K562 (cell line): ENCODE data around the gene EHD2. TPM values are rescaled to one million over a fixed set of nuclear protein-coding genes. Genes with fewer than 3 reads are reported as not detected.

ENCODE experiments used
- ATF1 ChIP-seq, 2 experiments: fragments of 450-650 bp in 1 of 2; IDR thresholded peaks; 2 replicates each; pipeline ENCODE4 v1.6.1; 2016; ENCODE audit warnings: missing compliant biosample characterization in 1 of 2, missing genetic modification characterization in 1 of 2
- GATAD2A ChIP-seq: fragments of 450-650 bp; IDR thresholded peaks from 2 replicates; pipeline ENCODE4 v1.6.1; 2017
- HDAC1 ChIP-seq, 2 experiments: fragments of 450-650 bp; IDR thresholded peaks; 2 replicates each; pipeline ENCODE4 v1.6.1; 2016 to 2017; ENCODE audit warnings: inconsistent platforms in 1 of 2, mild to moderate bottlenecking in 1 of 2, moderate library complexity in 1 of 2
- ILF3 ChIP-seq: fragments of 450-650 bp; IDR thresholded peaks from 2 replicates; pipeline ENCODE4 v1.6.1; 2018; ENCODE audit warnings: antibody characterized with exemption, mild to moderate bottlenecking, moderate library complexity, borderline replicate concordance
- MAFG ChIP-seq: fragments of 450-650 bp; conservative IDR thresholded peaks from 2 replicates; pipeline ENCODE4 v1.6.1; 2016; ENCODE audit warnings: missing genetic modification characterization, missing compliant biosample characterization
- MAFK ChIP-seq: IDR thresholded peaks from 2 replicates; pipeline ENCODE4 v1.6.1; 2011; ENCODE audit warnings: low read length, improper control_type of control experiment
- NCOA2 ChIP-seq, 2 experiments: fragments of 450-650 bp; IDR thresholded peaks; 2 replicates each; pipeline ENCODE4 v1.6.1; 2018; ENCODE audit warnings: mild to moderate bottlenecking in 2 of 2, moderate library complexity in 1 of 2; ENCODE audit not compliant: partially characterized antibody in 2 of 2
- NCOA4 ChIP-seq: fragments of 450-650 bp; IDR thresholded peaks from 2 replicates; pipeline ENCODE4 v1.6.1; 2018; ENCODE audit warnings: mild to moderate bottlenecking; ENCODE audit not compliant: partially characterized antibody
- NCOR1 ChIP-seq: fragments of 450-650 bp; IDR thresholded peaks from 2 replicates; pipeline ENCODE4 v1.6.1; 2016; ENCODE audit warnings: mild to moderate bottlenecking, moderate library complexity
- NFXL1 ChIP-seq: fragments of 450-650 bp; formaldehyde crosslinking; IDR thresholded peaks from 2 replicates; pipeline ENCODE4 v1.4.0; 2021; ENCODE audit warnings: mild to moderate bottlenecking
- OTX1 ChIP-seq: fragments of 450-650 bp; formaldehyde crosslinking; IDR thresholded peaks from 2 replicates; pipeline ENCODE4 v1.4.0; 2022; ENCODE audit warnings: mild to moderate bottlenecking
- RBM25 ChIP-seq: fragments of 200-400 bp; formaldehyde crosslinking; IDR thresholded peaks from 2 replicates; pipeline ENCODE4 v1.6.1; 2018; ENCODE audit warnings: low read length, low read depth, moderate library complexity; ENCODE audit not compliant: severe bottlenecking
- SMARCC2 ChIP-seq: fragments of 450-650 bp; IDR thresholded peaks from 2 replicates; pipeline ENCODE4 v1.6.1; 2017; ENCODE audit warnings: antibody characterized with exemption, moderate library complexity, mild to moderate bottlenecking, low read depth
- TGIF2 ChIP-seq: sonication (generic); formaldehyde crosslinking; IDR thresholded peaks from 2 replicates; pipeline ENCODE4 v1.8.1; 2022; ENCODE audit warnings: mild to moderate bottlenecking, missing genetic modification reagents, moderate library complexity
- THAP7 ChIP-seq: fragments of 250-450 bp; sonication (Bioruptor Pico); IDR thresholded peaks from 2 replicates; pipeline ENCODE4 v1.5.0; 2021
- ZNF133 ChIP-seq: fragments of 250-450 bp; sonication (Bioruptor Pico); IDR thresholded peaks from 2 replicates; pipeline ENCODE4 v1.4.0; 2020; ENCODE audit warnings: mild to moderate bottlenecking
- ZNF584 ChIP-seq: fragments of 200-800 bp; sonication (Bioruptor generic); IDR thresholded peaks from 2 replicates; pipeline ENCODE4 v1.6.1; 2016; ENCODE audit warnings: low read depth, mild to moderate bottlenecking, missing genetic modification characterization, missing compliant biosample characterization
- ZNF668 ChIP-seq: fragments of 250-450 bp; sonication (Bioruptor Pico); IDR thresholded peaks from 2 replicates; pipeline ENCODE4 v1.8.0; 2022; ENCODE audit warnings: mild to moderate bottlenecking, inconsistent platforms
- ZNF76 ChIP-seq: fragments of 250-450 bp; sonication (Bioruptor Pico); IDR thresholded peaks from 2 replicates; pipeline ENCODE4 v1.4.0; 2020; ENCODE audit warnings: mild to moderate bottlenecking, moderate library complexity, borderline replicate concordance
- polyA plus RNA-seq, 8 experiments: library from polyadenylated mRNA; depleted of rRNA in 4 of 8; stranded (reverse) in 5 of 8; unstranded in 3 of 8; fragments of >200 nt; fragmentation: Nextera tagmentation in 2 of 8; fragmentation: Illumina TruSeq in 1 of 8; extraction: Ambion mirVana in 2 of 8; extraction: Trizol in 1 of 8; gene quantifications; 2 replicates each; pipeline versions ENCODE4 v1.2.1 to v1.2.3, GENCODE V29; 2011 to 2014; ENCODE audit warnings: inconsistent platforms in 1 of 8, missing spikeins in 1 of 8
- total RNA-seq, 7 experiments: library from RNA; depleted of rRNA in 6 of 7; stranded (reverse); fragments of >200 nt in 6 of 7; fragmentation: Illumina TruSeq in 2 of 7; extraction: Trizol in 2 of 7; gene quantifications; 2 replicates each; pipeline versions ENCODE4 v1.2.1 to v1.2.3, GENCODE V29; 2011 to 2021; ENCODE audit warnings: low replicate concordance in 1 of 7
- TF ChIP-seq, protein P1 (sequence below), 2 experiments: fragments of 450-650 bp in 1 of 2; sonication (generic) in 1 of 2; formaldehyde crosslinking in 1 of 2; IDR thresholded peaks in 1 of 2; conservative IDR thresholded peaks in 1 of 2; 2 replicates each; pipeline versions ENCODE4 v1.6.1 to v1.8.1; 2016 to 2023; ENCODE audit warnings: mild to moderate bottlenecking in 2 of 2, moderate library complexity in 2 of 2, inconsistent platforms in 1 of 2, missing genetic modification reagents in 1 of 2
- TF ChIP-seq, protein P2 (sequence below): IDR thresholded peaks from 2 replicates; pipeline ENCODE4 v1.6.1; 2016; ENCODE audit warnings: missing genetic modification characterization, missing compliant biosample characterization
- TF ChIP-seq, protein P3 (sequence below), 2 experiments: fragments of 250-450 bp in 1 of 2; fragments of 450-650 bp in 1 of 2; sonication (Bioruptor Pico) in 1 of 2; IDR thresholded peaks; 2 replicates each; pipeline versions ENCODE4 v1.6.1 to v1.8.0; 2016 to 2021; ENCODE audit warnings: mild to moderate bottlenecking in 2 of 2, moderate library complexity in 2 of 2, missing compliant biosample characterization in 1 of 2, missing genetic modification characterization in 1 of 2
- TF ChIP-seq, protein P4 (sequence below): sonication (generic); formaldehyde crosslinking; IDR thresholded peaks from 2 replicates; pipeline ENCODE4 v1.8.0; 2023; ENCODE audit warnings: mild to moderate bottlenecking, missing genetic modification reagents

EHD2 gene
- total and polyA plus RNA-seq, 9 of the 15 experiments (the other 6 are each of a cell fraction or from before 2014, with no cell fraction given), result 1.7 to 32.2 (median 3.0) TPM

DNA sequence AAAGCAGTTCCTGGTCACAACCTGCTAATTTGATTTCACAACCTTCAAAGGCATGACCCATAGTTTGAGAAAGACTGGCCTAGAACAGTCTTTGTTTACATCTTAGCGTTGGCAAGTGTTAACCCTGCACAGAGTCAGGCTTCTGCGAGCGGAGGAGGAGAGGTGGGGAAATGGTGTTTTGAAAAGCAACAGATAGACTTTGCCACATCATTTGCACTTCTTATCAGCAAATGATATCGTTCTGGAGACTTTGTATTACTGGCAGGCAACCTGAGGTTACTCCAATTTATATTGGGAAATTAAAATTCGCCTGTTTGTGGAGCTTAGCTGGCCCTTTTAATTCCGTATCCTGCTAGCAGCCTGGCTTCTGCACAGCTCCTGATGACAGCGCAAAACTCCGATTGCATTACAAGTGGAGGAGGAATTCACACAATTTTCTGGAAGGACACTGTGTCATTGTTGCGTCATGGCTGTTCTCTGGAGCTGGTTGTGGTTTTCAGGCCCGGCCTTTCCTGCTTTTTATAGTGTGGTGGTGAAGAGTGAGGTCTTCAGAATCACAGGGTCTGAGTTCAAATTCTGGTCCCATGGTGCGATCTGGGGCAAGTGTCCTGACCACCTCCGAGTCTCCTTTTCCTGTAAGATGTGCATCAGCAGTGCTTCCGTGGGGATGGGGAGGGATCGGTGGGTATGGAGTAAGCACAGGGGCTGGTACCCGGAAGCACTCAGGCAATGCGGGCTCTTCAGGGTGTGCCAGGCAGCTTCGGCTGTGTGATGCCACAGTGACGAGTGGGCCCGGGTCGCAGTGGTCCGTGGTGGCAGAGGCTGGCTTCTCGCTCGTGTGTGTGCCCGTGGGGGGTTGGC, 49.1 kb upstream of the EHD2 start (continued):
- TF ChIP-seq GATAD2A (no peak), ZNF668 (CRISPR knock-in tag) (no peak), ZNF76 (CRISPR knock-in tag) (no peak), SMARCC2 (peak; percentile 34; the same call in 1 of the 2 replicates), MAFK (peak; percentile 63), MAFG (peak; percentile 69; the same call in 1 of the 2 replicates), RBM25 (no peak), NCOA2 (IDR thresholded peaks at IDR 0.05; ENCODE audit: partially characterized antibody in 2 of 2) (no peak), ILF3 (no peak), OTX1 (CRISPR knock-in tag) (no peak), NCOR1 (no peak), ZNF133 (no peak), ZNF584 (CRISPR knock-in tag) (no peak), TGIF2 (CRISPR knock-in tag) (no peak), HDAC1 (IDR thresholded peaks at IDR 0.05) (no peak), THAP7 (CRISPR knock-in tag) (no peak), NFXL1 (CRISPR knock-in tag) (no peak), NCOA4 (no peak), ATF1 (CRISPR knock-in tag; IDR thresholded peaks at IDR 0.05) (no peak), ATF1 (tag; IDR thresholded peaks at IDR 0.05) (peak; percentile 84)
- TF ChIP-seq, protein P1, sequence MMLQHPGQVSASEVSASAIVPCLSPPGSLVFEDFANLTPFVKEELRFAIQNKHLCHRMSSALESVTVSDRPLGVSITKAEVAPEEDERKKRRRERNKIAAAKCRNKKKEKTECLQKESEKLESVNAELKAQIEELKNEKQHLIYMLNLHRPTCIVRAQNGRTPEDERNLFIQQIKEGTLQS (IDR thresholded peaks at IDR 0.05), result peak; percentile 97
- TF ChIP-seq, protein P1 (CRISPR knock-in tag; conservative IDR thresholded peaks at IDR 0.05), result no peak
- TF ChIP-seq, protein P2, sequence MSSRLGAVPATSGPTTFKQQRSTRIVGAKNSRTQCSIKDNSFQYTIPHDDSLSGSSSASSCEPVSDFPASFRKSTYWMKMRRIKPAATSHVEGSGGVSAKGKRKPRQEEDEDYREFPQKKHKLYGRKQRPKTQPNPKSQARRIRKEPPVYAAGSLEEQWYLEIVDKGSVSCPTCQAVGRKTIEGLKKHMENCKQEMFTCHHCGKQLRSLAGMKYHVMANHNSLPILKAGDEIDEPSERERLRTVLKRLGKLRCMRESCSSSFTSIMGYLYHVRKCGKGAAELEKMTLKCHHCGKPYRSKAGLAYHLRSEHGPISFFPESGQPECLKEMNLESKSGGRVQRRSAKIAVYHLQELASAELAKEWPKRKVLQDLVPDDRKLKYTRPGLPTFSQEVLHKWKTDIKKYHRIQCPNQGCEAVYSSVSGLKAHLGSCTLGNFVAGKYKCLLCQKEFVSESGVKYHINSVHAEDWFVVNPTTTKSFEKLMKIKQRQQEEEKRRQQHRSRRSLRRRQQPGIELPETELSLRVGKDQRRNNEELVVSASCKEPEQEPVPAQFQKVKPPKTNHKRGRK (tag), result no peak
- TF ChIP-seq, protein P3, sequence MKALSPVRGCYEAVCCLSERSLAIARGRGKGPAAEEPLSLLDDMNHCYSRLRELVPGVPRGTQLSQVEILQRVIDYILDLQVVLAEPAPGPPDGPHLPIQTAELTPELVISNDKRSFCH (CRISPR knock-in tag; IDR thresholded peaks at IDR 0.05), result no peak
- TF ChIP-seq, protein P3 (tag; IDR thresholded peaks at IDR 0.05), result no peak
- TF ChIP-seq, protein P4, sequence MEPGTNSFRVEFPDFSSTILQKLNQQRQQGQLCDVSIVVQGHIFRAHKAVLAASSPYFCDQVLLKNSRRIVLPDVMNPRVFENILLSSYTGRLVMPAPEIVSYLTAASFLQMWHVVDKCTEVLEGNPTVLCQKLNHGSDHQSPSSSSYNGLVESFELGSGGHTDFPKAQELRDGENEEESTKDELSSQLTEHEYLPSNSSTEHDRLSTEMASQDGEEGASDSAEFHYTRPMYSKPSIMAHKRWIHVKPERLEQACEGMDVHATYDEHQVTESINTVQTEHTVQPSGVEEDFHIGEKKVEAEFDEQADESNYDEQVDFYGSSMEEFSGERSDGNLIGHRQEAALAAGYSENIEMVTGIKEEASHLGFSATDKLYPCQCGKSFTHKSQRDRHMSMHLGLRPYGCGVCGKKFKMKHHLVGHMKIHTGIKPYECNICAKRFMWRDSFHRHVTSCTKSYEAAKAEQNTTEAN (CRISPR knock-in tag), result no peak
